H54 (cell line): ENCODE results near the gene MYBL2.
"Not testable (repeated sequence)": the region's sequence is repeated elsewhere in the genome, so short reads cannot be mapped to it uniquely, and the experiment has no call there.

Source experiments
- DNase-seq: peaks from one replicate; pipeline ENCODE4 v3.0.0; 2011; ENCODE audit warnings: low spot score, mixed read lengths; ENCODE audit not compliant: insufficient read length
- FAIRE-seq: peaks from 3 replicates; lab custom pipeline; 2011; peaks lifted over from hg19 to GRCh38; lab: Jason Lieb, UNC
- POLR2A ChIP-seq: IDR thresholded peaks from 2 replicates; pipeline ENCODE4 v1.6.1; 2011; ENCODE audit warnings: low read depth, mild to moderate bottlenecking, low read length

MYBL2 gene

DNA sequence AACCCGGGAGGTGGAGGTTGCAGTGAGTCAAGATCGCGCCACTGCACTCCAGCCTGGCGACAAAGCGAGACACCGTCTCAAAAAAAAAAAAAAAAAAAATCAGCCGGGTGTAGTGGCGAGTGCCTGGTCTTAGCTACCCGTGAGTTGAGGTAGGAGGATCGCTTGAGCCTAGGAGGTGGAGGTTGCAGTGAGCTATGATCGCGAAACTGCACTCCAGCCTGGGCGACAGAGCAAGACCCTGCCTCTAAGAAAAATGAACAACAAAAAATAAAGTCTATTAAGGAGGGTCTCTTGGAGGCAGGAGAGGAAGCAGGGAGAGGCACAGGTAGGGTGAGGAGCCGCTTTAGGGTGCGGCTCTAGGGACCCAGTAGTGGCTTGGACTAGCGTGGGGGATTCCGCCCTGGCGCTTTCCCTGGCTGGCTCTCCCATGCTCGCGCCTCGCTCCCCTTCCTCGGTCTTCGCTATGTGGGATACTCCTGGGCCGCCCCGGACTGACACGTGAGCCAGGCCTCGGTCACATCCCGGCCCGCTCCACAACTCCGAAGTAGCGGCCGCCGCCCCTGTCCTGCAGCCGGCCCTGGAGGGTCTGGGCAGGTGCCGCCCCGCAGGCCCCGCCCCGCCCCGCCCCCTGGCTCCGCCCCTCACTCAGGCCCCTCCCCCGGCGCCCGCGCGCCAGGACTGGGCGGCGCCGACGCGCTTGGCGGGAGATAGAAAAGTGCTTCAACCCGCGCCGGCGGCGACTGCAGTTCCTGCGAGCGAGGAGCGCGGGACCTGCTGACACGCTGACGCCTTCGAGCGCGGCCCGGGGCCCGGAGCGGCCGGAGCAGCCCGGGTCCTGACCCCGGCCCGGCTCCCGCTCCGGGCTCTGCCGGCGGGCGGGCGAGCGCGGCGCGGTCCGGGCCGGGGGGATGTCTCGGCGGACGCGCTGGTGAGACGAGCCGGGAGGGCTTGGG lies at the start of gene MYBL2:
MYBL2 (plus strand) TSS at position 739 of the 953 bp plus-strand sequence; CDS start at position 909, 170 bp downstream.
- DNase-seq (peak; percentile 83), FAIRE-seq (no peak)
- peak; percentile 78 for TF ChIP-seq POLR2A

DNA sequence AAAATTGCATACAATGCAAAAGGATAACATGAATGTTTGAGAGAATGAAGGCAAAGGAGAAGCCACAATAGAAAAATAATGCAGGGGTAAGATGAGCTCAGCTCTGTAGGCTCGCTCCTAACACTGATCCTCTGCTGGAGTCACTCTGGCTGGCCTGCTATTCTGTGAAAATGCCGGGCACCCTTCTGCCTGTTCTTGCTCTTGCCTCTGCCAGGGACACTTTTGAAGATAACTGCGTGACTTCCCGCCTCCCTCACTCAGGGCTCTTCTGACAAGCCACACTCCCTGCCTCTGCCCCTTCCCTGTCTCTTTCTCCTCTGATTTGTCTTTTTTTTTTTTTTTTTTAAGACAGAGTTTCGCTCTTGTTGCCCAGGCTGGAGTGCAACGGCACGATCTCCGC lies 35.3 kb upstream of the MYBL2 start:
- FAIRE-seq = no peak

GRCh38 chr20:43636429-43636828 lies 30.5 kb upstream of the MYBL2 start:
- no peak for FAIRE-seq
- no peak for DNase-seq
- no peak for TF ChIP-seq POLR2A

More for the DNA sequence above, 35.3 kb upstream of the MYBL2 start:
- no peak for DNase-seq
- TF ChIP-seq POLR2A = no peak

DNA sequence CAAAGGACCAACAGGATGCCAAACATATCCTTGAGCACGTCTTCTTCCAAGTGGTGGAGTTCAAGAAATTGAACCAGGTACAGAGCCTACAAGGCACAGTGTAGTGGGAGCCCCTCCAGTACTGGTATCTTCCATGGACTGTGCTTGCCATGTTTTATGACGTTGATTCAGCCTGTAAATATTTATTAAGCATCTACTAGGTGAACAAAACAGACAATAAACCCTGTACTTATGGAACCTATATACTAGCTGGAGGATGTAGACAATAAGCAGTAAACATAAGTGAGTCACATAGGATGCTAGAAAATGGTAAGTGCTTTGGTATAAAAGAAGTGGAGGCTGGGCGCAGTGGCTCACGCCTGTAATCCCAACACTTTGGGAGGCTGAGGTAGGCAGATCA lies 24.4 kb upstream of the MYBL2 start:
- FAIRE-seq (no peak), DNase-seq (no peak)
- TF ChIP-seq POLR2A = no peak

- no peak for DNase-seq
- no peak for FAIRE-seq
These were observed 15.9 kb upstream of the MYBL2 start for GRCh38 chr20:43650997-43651525.

GRCh38 chr20:43651650-43652184 lies 15.2 kb upstream of the MYBL2 start:
- DNase-seq, FAIRE-seq: not testable (repeated sequence)

More at GRCh38 chr20:43650997-43651525, 15.9 kb upstream of the MYBL2 start:
- TF ChIP-seq POLR2A = no peak

- no peak for TF ChIP-seq POLR2A
- DNase-seq = no peak
- no peak for FAIRE-seq
These were observed 12.9 kb upstream of the MYBL2 start for GRCh38 chr20:43653966-43654365.

DNA sequence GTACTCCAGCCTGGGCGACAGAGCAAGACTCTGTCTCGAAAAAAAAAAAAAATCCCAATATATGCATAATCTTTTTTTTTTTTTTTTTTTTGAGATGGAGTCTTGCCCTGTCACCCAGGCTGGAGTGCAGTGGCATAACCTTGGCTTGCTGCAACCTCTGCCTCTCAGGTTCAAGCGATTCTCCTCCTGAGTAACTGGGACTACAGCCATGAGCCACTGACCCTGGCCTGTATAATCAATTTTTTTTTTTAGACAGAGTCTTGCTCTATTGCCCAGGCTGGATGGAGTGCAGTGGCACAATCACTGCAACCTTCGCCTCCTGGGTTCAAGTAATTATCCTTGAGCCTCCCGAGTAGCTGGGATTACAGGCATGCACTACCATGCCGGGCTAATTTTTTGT lies 11.7 kb upstream of the MYBL2 start:
- DNase-seq, FAIRE-seq: not testable (repeated sequence)

- FAIRE-seq = no peak
- TF ChIP-seq POLR2A = no peak
- DNase-seq = no peak
These were observed 11.0 kb upstream of the MYBL2 start for GRCh38 chr20:43655937-43656336.

DNA sequence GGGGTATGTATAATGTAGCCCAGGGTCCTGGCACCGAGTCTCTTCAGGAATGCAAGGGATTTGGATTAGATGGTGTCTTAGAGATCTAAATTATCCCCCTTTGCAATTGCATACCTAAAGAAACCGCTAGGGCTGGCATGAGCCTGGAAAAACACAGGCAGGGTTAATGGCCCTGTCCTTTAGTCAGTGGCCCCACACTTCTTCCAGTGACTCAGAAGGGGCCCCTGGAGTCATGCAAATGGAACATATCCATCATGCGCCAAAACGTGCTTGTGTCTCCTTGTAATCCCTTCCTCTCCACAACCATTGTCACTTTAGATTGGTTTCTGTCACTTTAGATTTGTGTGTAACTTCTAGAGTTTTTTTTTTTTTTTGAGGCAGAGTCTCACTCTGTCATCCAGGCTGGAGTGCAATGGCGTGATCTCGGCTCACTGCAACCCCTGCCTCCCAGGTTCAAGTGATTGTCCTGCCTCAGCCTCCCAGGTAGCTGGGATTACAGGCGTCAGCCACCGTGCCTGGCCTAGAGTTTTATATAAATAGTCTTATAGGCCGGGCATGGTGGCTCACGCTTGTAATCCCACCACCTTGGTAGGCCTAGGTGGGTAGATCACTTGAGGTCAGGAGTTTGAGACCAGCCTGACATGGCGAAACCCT lies 8.7 kb upstream of the MYBL2 start:
- FAIRE-seq (no peak), DNase-seq (peak; percentile 48)
- no peak for TF ChIP-seq POLR2A

DNA sequence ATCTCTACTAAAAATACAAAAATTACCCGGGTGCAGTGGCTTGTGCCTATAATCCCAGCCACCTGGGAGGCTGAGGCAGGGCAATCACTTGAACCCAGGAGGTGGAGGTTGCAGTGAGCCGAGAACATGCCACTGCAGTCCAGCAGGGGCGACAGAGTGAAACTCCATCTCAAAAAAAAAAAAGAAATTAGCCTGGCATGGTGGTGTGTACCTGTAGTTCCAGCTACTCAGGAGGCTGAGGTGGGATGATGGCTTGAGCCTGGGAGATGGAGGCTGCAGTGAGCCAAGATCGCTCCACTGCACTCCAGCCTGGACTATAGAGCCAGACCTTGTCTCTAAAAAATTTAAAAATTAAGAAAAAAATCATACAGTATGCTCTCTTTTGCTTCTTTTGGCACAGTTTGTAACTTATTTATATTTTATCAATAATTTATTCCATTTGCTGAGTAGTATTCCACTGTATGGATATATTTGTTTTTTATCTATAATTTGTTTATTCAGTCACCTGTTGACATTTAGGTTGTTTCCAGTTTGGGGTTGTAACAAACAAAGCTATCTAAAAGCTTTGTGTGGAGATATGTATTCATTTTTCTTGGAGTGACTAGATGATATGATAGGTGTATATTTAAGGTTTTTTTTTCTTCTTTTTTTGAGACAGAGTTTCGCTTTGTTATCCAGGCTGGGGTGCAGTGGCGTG lies 8.0 kb upstream of the MYBL2 start:
- no peak for TF ChIP-seq POLR2A
- DNase-seq (no peak), FAIRE-seq (no peak)

GRCh38 chr20:43662943-43663655 lies 3.8 kb upstream of the MYBL2 start:
- DNase-seq (peak; percentile 33), FAIRE-seq (no peak)
- TF ChIP-seq POLR2A = no peak
